ENCODE data around the gene BEST1. TPM values are rescaled to one million over a fixed set of nuclear protein-coding genes. Genes with fewer than 3 reads are reported as not detected.
A peak's percentile ranks its signal among the peaks of the same experiment; 100 is the strongest.

The BEST1 gene
- total RNA-seq, 1 experiment from 2014 or later: 0.22 TPM

DNA sequence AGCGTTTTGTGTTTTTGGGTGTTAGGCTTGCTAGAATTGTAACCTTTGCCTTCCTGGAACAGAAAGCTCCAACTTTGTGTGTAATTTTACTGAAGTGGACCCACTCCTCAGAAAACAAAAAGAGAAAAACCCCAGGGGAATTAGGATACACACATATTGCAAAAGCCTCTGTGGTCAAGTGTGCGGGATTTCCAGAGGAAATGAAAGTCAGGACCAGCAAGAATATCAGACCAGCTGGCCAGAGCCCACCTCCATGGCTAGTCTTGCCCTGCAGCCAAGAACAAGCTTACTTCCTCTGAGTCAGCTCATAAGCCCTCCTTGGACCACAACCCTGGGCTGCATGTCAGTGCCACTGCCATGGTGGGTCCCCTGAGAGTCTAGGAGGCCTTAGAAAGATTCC is 54.3 kb downstream of the BEST1 start:
- H3K9me2 ChIP-seq (replicated peaks; ENCODE audit: low read length): no peaks in the 10 kb centered on the region
- 0 out of 2 replicates have a peak, but pooled peaks cover 3% of the 10 kb centered on the region for H3K36me3 ChIP-seq (ENCODE audit: low read depth, low read length)
- no peak overlapping the region for H3K9ac ChIP-seq (ENCODE audit: low read length)
- no TSS peak for BruUV-seq (replicated peaks)
- peaks cover under 1% of the 10 kb centered on the region for H3K9me3 ChIP-seq (ENCODE audit: low read length)
- DNase-seq (peak; percentile 38), ATAC-seq (peak; percentile 42; the same call in 1 of the 2 replicates)
- H3K27me3 ChIP-seq (ENCODE audit: low read length): no peaks in the 10 kb centered on the region
- no peaks in the 10 kb centered on the region for H4K20me1 ChIP-seq (ENCODE audit: low read length)
- H2AFZ ChIP-seq (ENCODE audit: low read length): no peak overlapping the region
- POLR2A ChIA-PET (ENCODE audit: unreplicated experiment): no interaction called here
- H3K4me1 ChIP-seq (ENCODE audit: insufficient read depth, low read length): peaks cover 6% of the 10 kb centered on the region; the same call in 1 of the 2 replicates
- no peak overlapping the region for H3K4me3 ChIP-seq (ENCODE audit: low read length)
- no peak overlapping the region for H3K4me2 ChIP-seq (ENCODE audit: low read length)
- TF ChIP-seq, protein P1, sequence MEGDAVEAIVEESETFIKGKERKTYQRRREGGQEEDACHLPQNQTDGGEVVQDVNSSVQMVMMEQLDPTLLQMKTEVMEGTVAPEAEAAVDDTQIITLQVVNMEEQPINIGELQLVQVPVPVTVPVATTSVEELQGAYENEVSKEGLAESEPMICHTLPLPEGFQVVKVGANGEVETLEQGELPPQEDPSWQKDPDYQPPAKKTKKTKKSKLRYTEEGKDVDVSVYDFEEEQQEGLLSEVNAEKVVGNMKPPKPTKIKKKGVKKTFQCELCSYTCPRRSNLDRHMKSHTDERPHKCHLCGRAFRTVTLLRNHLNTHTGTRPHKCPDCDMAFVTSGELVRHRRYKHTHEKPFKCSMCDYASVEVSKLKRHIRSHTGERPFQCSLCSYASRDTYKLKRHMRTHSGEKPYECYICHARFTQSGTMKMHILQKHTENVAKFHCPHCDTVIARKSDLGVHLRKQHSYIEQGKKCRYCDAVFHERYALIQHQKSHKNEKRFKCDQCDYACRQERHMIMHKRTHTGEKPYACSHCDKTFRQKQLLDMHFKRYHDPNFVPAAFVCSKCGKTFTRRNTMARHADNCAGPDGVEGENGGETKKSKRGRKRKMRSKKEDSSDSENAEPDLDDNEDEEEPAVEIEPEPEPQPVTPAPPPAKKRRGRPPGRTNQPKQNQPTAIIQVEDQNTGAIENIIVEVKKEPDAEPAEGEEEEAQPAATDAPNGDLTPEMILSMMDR (conservative IDR thresholded peaks at IDR 0.05; ENCODE audit: low read depth, low read length): no peak
- TF ChIP-seq EZH2 (IDR thresholded peaks at IDR 0.05; ENCODE audit: low read length, unreplicated experiment) (no peak), EZH2phosphoT487 (IDR thresholded peaks at IDR 0.05; ENCODE audit: borderline replicate concordance, low read length) (no peak)
- no peak overlapping the region for H3K27ac ChIP-seq (ENCODE audit: low read length)
- H3F3A ChIP-seq (ENCODE audit: low read length, unreplicated experiment): no peaks in the 10 kb centered on the region
- intact Hi-C loops (cut with micrococcal nuclease): no loop called here
- CTCF ChIA-PET: no interaction called here
- no peaks in the 10 kb centered on the region for H3K79me2 ChIP-seq (ENCODE audit: low read length)

DNA sequence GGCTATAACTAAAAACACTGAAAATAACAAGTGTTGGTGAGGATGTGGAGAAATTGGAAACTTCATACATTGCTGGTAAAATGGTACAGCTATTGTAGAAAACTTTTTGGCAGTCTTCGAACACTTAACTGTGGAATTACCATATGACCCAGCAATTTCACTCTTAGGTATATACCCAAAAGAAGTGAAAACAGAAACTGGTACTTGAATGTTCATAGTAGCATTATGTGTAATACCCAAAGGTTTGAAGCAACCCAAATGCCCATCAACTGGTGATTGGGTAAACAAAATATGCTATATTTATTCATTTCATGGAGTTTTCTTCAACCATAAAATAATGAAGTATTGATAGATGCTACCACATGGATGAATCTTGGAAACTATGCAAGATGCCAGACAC is 58.0 kb downstream of the BEST1 start:
- BruUV-seq (replicated peaks): no TSS peak
- no peaks in the 10 kb centered on the region for H3F3A ChIP-seq (ENCODE audit: low read length, unreplicated experiment)

DNA sequence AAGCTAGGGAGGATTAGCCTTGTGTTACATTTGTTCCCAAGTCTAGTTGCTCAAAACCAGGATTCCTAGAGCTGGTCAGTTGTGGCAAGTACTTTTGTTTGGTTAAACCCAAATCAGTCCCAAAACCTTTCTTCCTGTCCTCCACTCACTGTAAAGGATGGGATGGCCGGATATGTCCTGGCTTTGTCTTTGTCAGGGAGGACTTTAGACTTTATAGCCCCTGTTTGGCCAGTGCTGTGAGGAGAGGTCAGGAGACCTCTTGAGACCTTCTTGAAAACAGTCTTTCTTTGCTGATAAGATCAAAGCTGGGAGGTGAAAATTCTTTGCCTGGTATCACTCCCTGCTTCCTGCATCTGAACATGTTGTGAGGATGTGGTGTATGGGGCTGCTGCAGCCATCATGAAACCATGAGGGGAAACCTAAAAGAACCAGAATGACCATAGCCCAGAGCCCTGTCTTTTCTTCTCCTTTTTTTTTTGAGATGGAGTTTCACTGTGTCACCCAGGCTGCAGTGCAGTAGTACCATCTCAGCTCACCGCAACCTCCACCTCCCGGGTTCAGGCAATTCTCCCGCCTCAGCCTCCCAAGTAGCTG is 60.9 kb downstream of the BEST1 start:
- H3K4me3 ChIP-seq (ENCODE audit: low read length): no peak overlapping the region
- ATAC-seq (no peak), DNase-seq (no peak)
- no peak overlapping the region for H3K27ac ChIP-seq (ENCODE audit: low read length)
- H3F3A ChIP-seq (ENCODE audit: low read length, unreplicated experiment): peaks cover 3% of the 10 kb centered on the region
- no peak overlapping the region for H3K9ac ChIP-seq (ENCODE audit: low read length)
- BruUV-seq (replicated peaks): no TSS peak
- no peaks in the 10 kb centered on the region for H3K79me2 ChIP-seq (ENCODE audit: low read length)
- H3K36me3 ChIP-seq (ENCODE audit: low read depth, low read length): no peaks in the 10 kb centered on the region
- H3K9me2 ChIP-seq (replicated peaks; ENCODE audit: low read length): no peaks in the 10 kb centered on the region
- TF ChIP-seq EZH2phosphoT487 (IDR thresholded peaks at IDR 0.05; ENCODE audit: borderline replicate concordance, low read length) (no peak), EZH2 (IDR thresholded peaks at IDR 0.05; ENCODE audit: low read length, unreplicated experiment) (no peak)
- TF ChIP-seq, protein P1 (conservative IDR thresholded peaks at IDR 0.05; ENCODE audit: low read depth, low read length): no peak
- H4K20me1 ChIP-seq (ENCODE audit: low read length): no peaks in the 10 kb centered on the region
- no peak overlapping the region for H3K4me2 ChIP-seq (ENCODE audit: low read length)
- H3K9me3 ChIP-seq (ENCODE audit: low read length): no peaks in the 10 kb centered on the region
- intact Hi-C loops (cut with micrococcal nuclease): no loop called here
- no peak overlapping the region for H2AFZ ChIP-seq (ENCODE audit: low read length)
- peaks cover 28% of the 10 kb centered on the region for H3K4me1 ChIP-seq (ENCODE audit: insufficient read depth, low read length)
- ChIA-PET POLR2A (ENCODE audit: unreplicated experiment) (no interaction called here), CTCF (no interaction called here)
- H3K27me3 ChIP-seq (ENCODE audit: low read length): no peaks in the 10 kb centered on the region

More for the DNA sequence above, 58.0 kb downstream of the BEST1 start:
- ATAC-seq (no peak), DNase-seq (no peak)
- Histone ChIP-seq H3K36me3 (ENCODE audit: low read depth, low read length) (no peaks in the 10 kb centered on the region), H3K27me3 (ENCODE audit: low read length) (no peaks in the 10 kb centered on the region), H3K9me2 (replicated peaks; ENCODE audit: low read length) (no peaks in the 10 kb centered on the region), H3K27ac (ENCODE audit: low read length) (no peak overlapping the region), H3K4me3 (ENCODE audit: low read length) (no peak overlapping the region), H3K9ac (ENCODE audit: low read length) (no peak overlapping the region), H3K4me1 (ENCODE audit: insufficient read depth, low read length) (peaks cover 22% of the 10 kb centered on the region), H4K20me1 (ENCODE audit: low read length) (no peaks in the 10 kb centered on the region), H3K79me2 (ENCODE audit: low read length) (no peaks in the 10 kb centered on the region), H3K9me3 (ENCODE audit: low read length) (no peaks in the 10 kb centered on the region), H2AFZ (ENCODE audit: low read length) (no peak overlapping the region), H3K4me2 (ENCODE audit: low read length) (no peak overlapping the region)
- ChIA-PET POLR2A (ENCODE audit: unreplicated experiment) (no interaction called here), CTCF (no interaction called here)
- TF ChIP-seq EZH2 (IDR thresholded peaks at IDR 0.05; ENCODE audit: low read length, unreplicated experiment): no peak
- intact Hi-C loops (cut with micrococcal nuclease): no loop called here

Measured in PC-3 (cell line).